ENCODE data around the gene NUMA1.

The NUMA1 gene

GRCh38 chr11:72048766-72049460, 31.4 kb downstream of the NUMA1 start:
- no peak for DNase-seq

DNA sequence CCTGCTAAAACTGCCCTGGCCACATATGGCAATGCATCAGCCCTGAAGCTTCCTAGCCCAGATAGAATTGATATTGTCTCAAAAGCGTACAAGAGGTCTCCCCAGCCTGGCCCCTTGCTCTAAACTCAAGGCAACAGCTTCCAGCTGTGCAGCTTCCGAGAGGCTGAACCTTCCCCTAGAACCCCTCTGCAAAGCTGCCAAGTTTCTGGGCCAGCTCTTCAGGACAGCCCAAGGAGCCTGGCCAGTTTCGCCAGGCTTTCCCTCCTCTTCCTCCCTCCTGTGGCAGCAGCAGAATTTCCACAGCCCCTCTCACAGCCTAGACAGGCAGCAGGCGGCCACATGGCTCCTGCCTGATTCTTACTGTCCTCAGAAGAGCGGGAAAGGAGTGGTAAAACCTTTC, 34.5 kb downstream of the NUMA1 start:
- DNase-seq = no peak

GRCh38 chr11:72042064-72042745, 38.1 kb downstream of the NUMA1 start:
- no peak for DNase-seq

DNA sequence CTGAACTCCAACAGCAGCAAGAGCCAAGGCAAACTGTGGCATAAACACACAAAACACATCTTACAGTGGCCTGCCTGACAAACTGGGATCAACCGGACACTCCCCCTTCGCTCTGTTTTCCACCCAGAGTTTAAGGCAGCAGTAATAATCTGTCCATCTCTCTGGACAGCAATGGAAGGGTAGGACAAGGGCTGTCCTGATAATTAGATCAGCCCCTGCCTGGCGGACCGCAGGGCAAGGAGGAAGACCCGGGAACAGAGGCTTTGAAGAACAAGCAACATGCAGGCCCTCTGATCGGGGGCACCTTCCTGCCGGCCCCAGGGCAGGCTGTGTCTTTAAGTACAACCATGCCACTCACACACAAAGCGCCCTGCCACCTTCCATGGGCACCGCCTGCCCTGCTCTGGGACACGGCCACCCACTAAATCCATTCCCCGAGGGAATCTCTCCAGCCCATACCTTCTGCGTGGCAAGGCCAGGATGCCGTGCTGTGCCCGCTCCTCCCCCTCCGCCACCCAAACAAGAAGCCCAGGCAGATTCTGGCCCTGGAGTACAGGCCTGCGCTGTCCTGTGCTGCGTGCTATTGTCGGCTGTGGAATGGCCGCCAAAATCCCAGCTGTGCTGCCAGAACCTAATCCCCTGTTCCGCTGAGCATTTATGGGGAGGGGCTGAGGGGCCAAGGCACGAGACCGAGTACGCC, 38.8 kb downstream of the NUMA1 start:
- DNase-seq = peak; percentile 37

DNA sequence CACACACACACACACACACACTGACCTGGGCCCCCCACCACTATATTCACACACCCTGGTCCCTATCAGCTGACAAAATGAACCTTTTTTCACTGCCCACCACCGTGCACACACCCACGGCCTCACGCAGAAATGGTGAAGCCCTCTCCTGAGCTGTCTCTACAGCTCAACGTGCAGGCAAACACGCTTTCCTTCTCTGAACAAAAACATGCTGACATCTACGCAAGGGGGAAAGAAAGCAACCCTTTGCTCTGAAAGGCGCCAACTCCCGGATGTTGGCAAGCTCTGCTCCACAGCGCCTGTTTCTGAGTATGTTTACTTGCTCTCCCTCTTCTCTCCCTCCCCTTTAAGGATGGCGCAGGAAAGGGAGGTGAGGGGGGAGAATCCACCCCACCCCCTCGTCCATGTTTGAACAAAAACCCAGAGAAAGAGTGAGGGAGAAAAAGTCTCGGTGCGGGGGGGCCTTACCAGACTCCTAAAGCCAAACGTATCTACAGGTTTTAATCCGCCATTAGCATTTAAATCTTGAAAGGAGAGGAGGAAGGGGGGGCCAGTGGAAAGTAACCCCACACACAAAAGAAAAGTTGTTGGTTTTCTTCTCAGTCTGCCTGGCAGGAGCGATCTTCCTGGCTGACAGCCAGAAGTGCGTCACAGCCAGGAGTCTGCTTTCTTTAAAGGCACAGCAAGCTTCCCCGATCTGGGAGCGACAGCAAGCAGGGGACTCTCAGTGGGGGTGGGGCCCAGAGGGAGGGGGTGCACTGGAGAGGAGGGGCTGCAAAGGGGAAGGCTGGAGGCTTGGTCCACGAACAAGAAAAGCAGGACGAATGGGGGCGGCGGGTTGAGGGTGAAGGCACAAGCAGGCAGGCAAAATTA, 39.6 kb downstream of the NUMA1 start:
- peak; percentile 83 for DNase-seq

GRCh38 chr11:72039856-72040401, 40.4 kb downstream of the NUMA1 start:
- no peak for DNase-seq

DNA sequence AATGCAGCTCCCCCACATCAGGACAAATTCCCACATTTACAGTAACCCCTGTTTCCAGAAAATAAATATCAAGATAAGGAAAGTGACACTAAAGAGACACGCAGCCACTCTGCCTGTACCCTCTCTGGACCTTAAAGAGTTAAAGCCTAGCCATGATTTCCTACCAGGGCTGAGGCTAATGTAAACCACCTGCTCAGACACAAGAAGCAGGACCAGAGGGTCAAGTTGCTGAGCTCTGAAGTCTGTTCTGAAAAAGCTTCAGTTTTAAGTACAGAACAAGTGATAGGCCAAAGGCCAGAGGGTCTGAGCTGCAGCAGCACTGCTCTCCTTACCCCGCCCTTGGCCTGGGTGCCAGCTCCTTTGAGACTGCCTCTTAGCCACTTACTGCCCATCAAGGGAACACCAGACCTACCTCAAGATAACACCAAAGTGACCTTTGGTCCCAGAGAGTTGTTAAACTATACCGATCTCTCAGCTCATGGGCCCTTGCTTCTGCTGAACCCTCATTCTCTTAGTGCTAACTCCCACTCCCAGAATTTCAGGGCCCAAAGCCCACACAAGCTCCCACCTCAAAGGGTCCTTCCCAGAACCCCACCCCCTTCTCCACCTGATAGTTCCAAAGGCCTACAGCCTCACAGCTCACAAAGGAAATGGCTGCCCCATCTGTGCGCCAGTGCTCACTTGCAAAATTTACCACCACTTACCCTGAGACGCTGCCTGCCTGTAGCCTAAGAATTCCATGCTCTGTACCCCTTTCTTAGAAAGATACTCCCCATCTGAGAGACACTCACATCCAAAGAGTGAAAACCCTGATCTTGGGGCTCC, 41.1 kb downstream of the NUMA1 start:
- no peak for DNase-seq

- no peak for DNase-seq
Measured at GRCh38 chr11:72038491-72038890, 41.9 kb downstream of the NUMA1 start.

GRCh38 chr11:72037554-72038311, 42.6 kb downstream of the NUMA1 start:
- DNase-seq = no peak

GRCh38 chr11:72036687-72037086, 43.7 kb downstream of the NUMA1 start:
- no peak for DNase-seq

DNA sequence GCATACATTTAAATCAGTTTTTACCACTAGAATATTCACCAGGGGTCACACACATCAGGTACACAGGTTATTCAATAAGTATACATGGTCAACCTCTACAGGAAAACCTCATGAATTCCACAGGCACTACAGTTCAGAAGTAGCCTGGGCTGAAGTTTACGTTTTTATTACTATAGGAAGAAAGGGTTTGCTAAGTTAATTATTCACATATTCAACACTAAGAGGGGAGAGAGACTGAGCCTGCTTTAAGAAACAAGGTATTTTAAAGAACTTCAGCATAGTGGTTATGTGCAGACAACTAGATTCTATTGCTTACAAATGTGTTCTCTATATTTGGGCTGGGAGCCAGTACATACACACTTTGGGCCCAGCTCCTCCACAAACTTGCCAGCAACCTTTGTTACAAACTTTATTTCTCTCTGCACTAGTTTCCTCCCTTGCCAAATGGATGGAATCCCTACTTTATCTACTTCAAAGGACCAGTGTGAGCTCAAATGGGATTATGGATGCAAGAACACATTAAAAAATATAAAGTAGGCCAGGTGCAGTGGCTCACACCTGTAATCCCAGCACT, 49.8 kb downstream of the NUMA1 start:
- DNase-seq = no peak

DNA sequence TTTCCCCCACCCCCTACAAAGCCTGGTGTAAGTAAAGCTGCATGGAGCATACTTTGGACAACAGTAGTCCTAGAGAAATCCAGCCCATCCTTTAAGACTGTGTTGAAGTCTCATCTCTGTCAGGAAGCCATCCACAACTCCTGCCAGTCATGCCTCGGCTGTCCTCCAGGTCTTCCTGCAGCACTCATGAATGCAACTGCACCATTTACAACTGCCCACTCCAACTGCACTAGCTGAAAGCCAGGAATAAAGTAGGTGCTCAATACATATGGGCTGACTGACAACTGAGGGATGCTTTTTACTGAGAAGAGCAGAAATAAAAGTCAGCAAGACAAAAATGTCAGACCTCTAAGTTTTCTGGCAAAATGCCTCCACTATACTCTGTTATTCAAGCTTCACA, 54.3 kb downstream of the NUMA1 start:
- no peak for DNase-seq

- no peak for DNase-seq
Measured at GRCh38 chr11:72024069-72024754, 56.1 kb downstream of the NUMA1 start.

DNA sequence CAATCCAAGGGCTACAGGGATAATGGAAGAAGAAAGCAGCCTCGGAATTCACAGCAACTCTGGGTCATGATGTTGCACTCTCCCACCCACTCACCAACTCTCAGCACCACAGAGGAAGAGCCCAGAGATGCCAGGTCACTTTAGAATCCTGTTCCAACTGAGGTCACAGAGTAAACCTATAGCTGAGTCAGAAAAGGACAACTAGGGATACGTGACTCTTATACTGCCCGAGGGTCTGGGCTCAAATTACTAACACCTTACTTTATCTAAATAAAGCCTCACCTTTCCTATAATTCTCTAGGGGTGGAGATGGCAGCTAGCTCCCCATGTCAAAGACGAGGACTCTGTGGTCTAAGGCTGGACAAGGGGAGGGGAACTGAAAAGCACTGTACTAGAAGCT, 57.0 kb downstream of the NUMA1 start:
- DNase-seq = no peak

DNA sequence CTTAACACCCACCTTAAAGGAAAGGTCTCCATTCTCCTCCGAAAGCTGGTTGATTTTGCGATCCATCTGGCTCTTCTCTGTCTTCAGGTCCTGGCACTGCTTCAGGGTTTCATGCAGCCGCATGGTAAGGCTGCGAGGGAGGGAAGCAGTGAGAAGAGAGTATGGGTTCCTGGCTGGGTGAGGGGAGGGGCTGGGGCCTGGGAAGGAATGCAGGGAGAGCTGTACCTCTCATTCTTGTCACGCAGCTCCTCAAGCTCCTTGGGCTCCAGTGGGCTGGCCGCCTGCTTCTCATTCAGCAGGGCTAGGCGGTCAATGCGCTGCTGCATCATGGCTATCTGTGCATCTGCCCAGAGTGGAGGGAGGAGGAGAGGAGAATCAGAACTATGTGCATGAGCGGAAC, 62.2 kb downstream of the NUMA1 start:
- DNase-seq = no peak

DNA sequence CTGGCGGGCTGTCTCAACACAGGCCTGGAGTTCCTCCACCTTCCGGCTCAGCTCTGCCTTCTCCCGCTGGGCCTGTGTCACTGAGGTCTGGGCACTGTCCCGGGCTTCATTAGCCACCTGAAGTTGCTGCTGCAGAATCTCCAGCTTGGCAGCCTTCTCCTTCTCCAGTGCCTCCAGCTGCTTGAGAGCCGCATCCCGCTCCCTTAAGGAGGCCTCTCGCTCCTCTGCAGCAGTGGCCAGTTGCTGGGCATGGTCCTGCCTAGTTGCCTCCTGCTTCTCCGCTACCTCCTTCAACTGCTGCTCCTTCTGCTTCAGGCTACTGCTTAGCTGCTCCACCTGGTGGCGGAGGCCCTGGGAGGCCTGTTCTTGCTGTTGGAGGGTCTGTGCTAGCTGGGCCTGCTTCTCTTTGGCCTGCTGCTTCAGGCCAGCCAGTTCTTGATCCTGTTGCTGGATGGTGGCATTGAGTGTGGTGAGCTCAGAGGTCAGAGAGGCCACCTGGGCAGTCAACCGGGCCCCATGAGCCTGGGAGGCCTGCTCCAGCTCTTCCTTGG, 64.8 kb downstream of the NUMA1 start:
- no peak for DNase-seq

GRCh38 chr11:72014761-72015320, 65.5 kb downstream of the NUMA1 start:
- DNase-seq = no peak

DNA sequence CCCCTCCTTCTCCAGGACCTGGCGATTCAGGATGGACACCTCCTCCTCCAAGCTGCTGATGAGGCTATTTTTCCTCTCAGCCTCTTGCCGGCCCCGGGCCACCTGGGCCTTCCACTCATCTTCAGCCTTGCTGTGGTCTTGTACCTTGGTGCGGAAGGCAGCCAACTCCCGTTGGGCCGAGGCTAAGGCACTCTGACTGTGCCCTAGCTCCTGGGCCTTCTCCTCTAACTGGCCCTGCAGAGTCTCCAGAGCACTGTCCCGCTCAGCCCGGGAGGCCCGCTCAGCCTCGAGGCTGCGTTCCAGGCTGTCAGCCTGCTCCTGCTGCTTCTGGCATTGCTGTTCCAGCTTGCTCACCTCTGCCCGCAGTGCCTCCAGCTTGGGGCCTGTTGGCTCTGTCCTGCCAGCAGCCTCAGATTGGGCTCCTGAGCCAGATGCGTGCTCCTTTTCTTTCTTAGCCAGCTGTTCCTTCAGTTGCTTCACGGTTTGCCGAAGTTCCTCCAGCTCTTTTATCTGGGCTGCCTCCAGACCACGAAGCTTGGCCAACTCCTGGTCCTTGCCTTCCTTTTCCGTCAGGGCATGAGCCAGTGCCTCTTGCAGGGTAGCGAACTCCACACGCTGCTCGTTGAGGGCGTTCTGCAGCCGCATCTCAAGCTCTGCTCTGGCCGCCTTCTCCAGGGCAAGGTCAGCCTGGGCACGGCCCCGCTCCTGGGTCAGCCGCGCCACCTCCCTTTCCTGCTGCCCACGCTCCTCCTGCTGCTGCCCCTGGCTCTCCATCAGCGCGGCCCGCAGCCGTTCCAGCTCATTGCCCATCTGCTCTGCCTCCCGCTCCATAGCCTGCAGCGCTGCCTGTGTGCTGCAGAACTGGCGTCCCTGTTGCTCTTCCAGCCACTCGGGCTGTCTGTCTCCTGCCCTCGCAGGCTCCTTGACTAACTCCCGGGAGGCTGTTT, 66.3 kb downstream of the NUMA1 start:
- DNase-seq = no peak

Measured in stimulated activated CD4-positive, alpha-beta T cell treated with anti-CD3 and anti-CD28 coated beads, Interleukin-15, amount 100 ng/mL, for 24 hours (primary cell).